GM12878 (cell line): ENCODE measurements around the gene LIN37. TPM values are rescaled to one million over a fixed set of nuclear protein-coding genes. Genes with fewer than 3 reads are reported as not detected.

Experiments used
- ASH2L ChIP-seq: fragments of 300-600, 200-600 bp; sonication (generic); IDR thresholded peaks from 2 replicates; pipeline ENCODE4 v1.6.1; 2017; ENCODE audit warnings: low read depth, mild to moderate bottlenecking, borderline replicate concordance
- BHLHE40 ChIP-seq, 2 experiments: fragments of 450-650 bp in 1 of 2; IDR thresholded peaks; 2 replicates each; pipeline ENCODE4 v1.6.1; 2011 to 2017; ENCODE audit warnings: low read depth in 2 of 2, borderline replicate concordance in 1 of 2, improper control_type of control experiment in 1 of 2, low read length in 1 of 2, mild to moderate bottlenecking in 1 of 2
- JUND ChIP-seq: IDR thresholded peaks from 2 replicates; pipeline ENCODE4 v1.6.1; 2012; ENCODE audit warnings: low read depth, mild to moderate bottlenecking, low read length, improper control_type of control experiment, moderate library complexity
- KDM1A ChIP-seq: fragments of 200-600 bp; sonication (generic); IDR thresholded peaks from 2 replicates; pipeline ENCODE4 v1.6.1; 2016; ENCODE audit warnings: borderline replicate concordance
- MEF2A ChIP-seq: IDR thresholded peaks from 2 replicates; pipeline ENCODE4 v1.6.1; 2011; ENCODE audit warnings: low read depth, mild to moderate bottlenecking, low read length, moderate library complexity; ENCODE audit not compliant: insufficient read depth
- MYB ChIP-seq: fragments of 150-350 bp; IDR thresholded peaks from 2 replicates; pipeline ENCODE4 v1.6.1; 2014; ENCODE audit warnings: mild to moderate bottlenecking, low read depth, low read length, borderline replicate concordance
- NFYB ChIP-seq: IDR thresholded peaks from 2 replicates; pipeline ENCODE4 v1.6.1; 2011; ENCODE audit warnings: low read depth, mild to moderate bottlenecking, low read length, improper control_type of control experiment, moderate library complexity; ENCODE audit not compliant: insufficient read depth
- POLR2A ChIP-seq: IDR thresholded peaks from 2 replicates; pipeline ENCODE4 v1.6.1; 2011; ENCODE audit warnings: low read depth, mild to moderate bottlenecking, low read length
- RB1 ChIP-seq: fragments of 450-650 bp; formaldehyde crosslinking; IDR thresholded peaks from 2 replicates; pipeline ENCODE4 v1.6.1; 2017; ENCODE audit warnings: mild to moderate bottlenecking, borderline replicate concordance
- REST ChIP-seq: IDR thresholded peaks from 2 replicates; pipeline ENCODE4 v1.6.1; 2012; ENCODE audit warnings: mild to moderate bottlenecking, low read depth, low read length
- SMAD1 ChIP-seq: fragments of 450-650 bp; IDR thresholded peaks from 2 replicates; pipeline ENCODE4 v1.6.1; 2018; ENCODE audit warnings: mild to moderate bottlenecking, low read depth; ENCODE audit not compliant: partially characterized antibody
- TCF3 ChIP-seq: IDR thresholded peaks from 2 replicates; pipeline ENCODE4 v1.6.1; 2012; ENCODE audit warnings: low read depth, mild to moderate bottlenecking, low read length, borderline replicate concordance; ENCODE audit not compliant: insufficient read depth
- ZBTB4 ChIP-seq: fragments of 450-650 bp; formaldehyde crosslinking; IDR thresholded peaks from 2 replicates; pipeline ENCODE4 v1.4.0; 2022; ENCODE audit warnings: mild to moderate bottlenecking, moderate library complexity
- ZNF274 ChIP-seq: IDR thresholded peaks from one replicate; pipeline ENCODE4 v1.8.0; 2011; ENCODE audit not compliant: insufficient read length, insufficient read depth
- ZNF622 ChIP-seq: fragments of 450-650 bp; IDR thresholded peaks from 2 replicates; pipeline ENCODE4 v1.6.1; 2017; ENCODE audit warnings: mild to moderate bottlenecking, inconsistent platforms
- polyA plus RNA-seq, 11 experiments: library from polyadenylated mRNA; depleted of rRNA in 4 of 11; unstranded in 6 of 11; stranded (reverse) in 5 of 11; fragments of >200 nt; fragmentation: Nextera tagmentation in 4 of 11; fragmentation: Illumina TruSeq in 1 of 11; extraction: Ambion mirVana in 4 of 11; extraction: Trizol in 1 of 11; gene quantifications; 1 replicate in 1 of 11; 2 replicates in 10 of 11; pipeline versions ENCODE4 v1.2.1 to v1.2.3, GENCODE V29; 2011 to 2016; ENCODE audit warnings: inconsistent platforms in 2 of 11, missing spikeins in 2 of 11, low read depth in 1 of 11
- total RNA-seq, 4 experiments: library from RNA; depleted of rRNA in 3 of 4; stranded (reverse); fragments of >200 nt in 3 of 4; fragmentation: Illumina TruSeq in 1 of 4; extraction: Trizol in 1 of 4; gene quantifications; 2 replicates each; pipeline versions ENCODE4 v1.2.1 to v1.2.3, GENCODE V29; 2013 to 2021
- TF ChIP-seq, protein P1 (sequence below): fragments of 450-650 bp; IDR thresholded peaks from 2 replicates; pipeline ENCODE4 v1.6.1; 2017; ENCODE audit warnings: mild to moderate bottlenecking, moderate library complexity

LIN37 gene
- total and polyA plus RNA-seq, 10 of the 15 experiments (the other 5 are each of a cell fraction or from before 2014, with no cell fraction given): 0.69 to 11.9 (median 7.6) TPM

- TF ChIP-seq, protein P1, sequence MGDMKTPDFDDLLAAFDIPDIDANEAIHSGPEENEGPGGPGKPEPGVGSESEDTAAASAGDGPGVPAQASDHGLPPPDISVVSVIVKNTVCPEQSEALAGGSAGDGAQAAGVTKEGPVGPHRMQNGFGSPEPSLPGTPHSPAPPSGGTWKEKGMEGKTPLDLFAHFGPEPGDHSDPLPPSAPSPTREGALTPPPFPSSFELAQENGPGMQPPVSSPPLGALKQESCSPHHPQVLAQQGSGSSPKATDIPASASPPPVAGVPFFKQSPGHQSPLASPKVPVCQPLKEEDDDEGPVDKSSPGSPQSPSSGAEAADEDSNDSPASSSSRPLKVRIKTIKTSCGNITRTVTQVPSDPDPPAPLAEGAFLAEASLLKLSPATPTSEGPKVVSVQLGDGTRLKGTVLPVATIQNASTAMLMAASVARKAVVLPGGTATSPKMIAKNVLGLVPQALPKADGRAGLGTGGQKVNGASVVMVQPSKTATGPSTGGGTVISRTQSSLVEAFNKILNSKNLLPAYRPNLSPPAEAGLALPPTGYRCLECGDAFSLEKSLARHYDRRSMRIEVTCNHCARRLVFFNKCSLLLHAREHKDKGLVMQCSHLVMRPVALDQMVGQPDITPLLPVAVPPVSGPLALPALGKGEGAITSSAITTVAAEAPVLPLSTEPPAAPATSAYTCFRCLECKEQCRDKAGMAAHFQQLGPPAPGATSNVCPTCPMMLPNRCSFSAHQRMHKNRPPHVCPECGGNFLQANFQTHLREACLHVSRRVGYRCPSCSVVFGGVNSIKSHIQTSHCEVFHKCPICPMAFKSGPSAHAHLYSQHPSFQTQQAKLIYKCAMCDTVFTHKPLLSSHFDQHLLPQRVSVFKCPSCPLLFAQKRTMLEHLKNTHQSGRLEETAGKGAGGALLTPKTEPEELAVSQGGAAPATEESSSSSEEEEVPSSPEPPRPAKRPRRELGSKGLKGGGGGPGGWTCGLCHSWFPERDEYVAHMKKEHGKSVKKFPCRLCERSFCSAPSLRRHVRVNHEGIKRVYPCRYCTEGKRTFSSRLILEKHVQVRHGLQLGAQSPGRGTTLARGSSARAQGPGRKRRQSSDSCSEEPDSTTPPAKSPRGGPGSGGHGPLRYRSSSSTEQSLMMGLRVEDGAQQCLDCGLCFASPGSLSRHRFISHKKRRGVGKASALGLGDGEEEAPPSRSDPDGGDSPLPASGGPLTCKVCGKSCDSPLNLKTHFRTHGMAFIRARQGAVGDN: no peak
- peak in 1 of 2 experiments; percentile 78; a peak in 2 of 4 replicates for TF ChIP-seq BHLHE40 (IDR thresholded peaks at IDR 0.05; ENCODE audit: borderline replicate concordance in 1 of 2, low read depth in 2 of 2, low read length in 1 of 2)
- peak; percentile 80 for TF ChIP-seq POLR2A
- no peak for TF ChIP-seq SMAD1
- TF ChIP-seq ASH2L: no peak
- TF ChIP-seq REST: no peak
- TF ChIP-seq MEF2A: no peak
- TF ChIP-seq MYB: peak; percentile 58; the same call in 1 of the 2 replicates
- TF ChIP-seq KDM1A: no peak
- TF ChIP-seq TCF3: 0 out of 2 replicates have a peak, but pooled peaks have one; percentile 31
- TF ChIP-seq ZNF622: no peak
- TF ChIP-seq NFYB: peak; percentile 92
- TF ChIP-seq RB1: peak; percentile 88; the same call in 1 of the 2 replicates
- no peak for TF ChIP-seq ZBTB4 (CRISPR knock-in tag)
- TF ChIP-seq ZNF274: no peak
- TF ChIP-seq JUND: no peak
Observed at GRCh38 chr19:35775298-35776101, 27.1 kb downstream of the LIN37 start, which contains the start of gene ARHGAP33 (continued).
